A549 (cell line): Measurements from ENCODE around the gene LILRB4. TPM values are rescaled to one million over a fixed set of nuclear protein-coding genes. Genes with fewer than 3 reads are reported as not detected.

Experiments used
- ATAC-seq, 2 experiments: fragments of 200-7000 bp in 1 of 2; fragments of >200 bp in 1 of 2; cut with Nextera tagmentation in 1 of 2; cut with Tn5 transposase in 1 of 2; 3 replicates each; pipeline versions ENCODE4 v1.8.0 to v1.9.1; 2018 to 2020; ENCODE audit warnings: mild to moderate bottlenecking in 1 of 2, moderate library complexity in 1 of 2
- CTCF ChIA-PET: fragments of 300-600 bp; sonication (Branson Sonifier 250); formaldehyde crosslinking; extraction: SDS; loops from one replicate; lab custom pipeline; 2021; ENCODE audit warnings: antibody characterized with exemption, inconsistent platforms; lab: Yijun Ruan, JAX
- POLR2A ChIA-PET: fragments of 350-600 bp; formaldehyde crosslinking; extraction: SDS; loops from one replicate; lab custom pipeline; 2021; ENCODE audit warnings: antibody characterized with exemption, inconsistent platforms; lab: Yijun Ruan, JAX
- DNase-seq, 2 experiments: peaks; one replicate each; pipeline versions ENCODE4 v3.0.0 to v3.0.0-alpha.2; 2011 to 2016; ENCODE audit warnings: low read depth in 1 of 2, low spot score in 1 of 2
- FAIRE-seq: peaks from 2 replicates; lab custom pipeline; 2011; peaks lifted over from hg19 to GRCh38; lab: Jason Lieb, UNC
- H3K27ac ChIP-seq, 2 experiments: fragments of >200 bp; sonication (Bioruptor Twin); formaldehyde crosslinking; 3 replicates each; pipeline ENCODE4 v1.5.1; 2016 to 2017
- H3K4me1 ChIP-seq: fragments of >200 bp; sonication (Bioruptor Twin); formaldehyde crosslinking; 3 replicates; pipeline ENCODE4 v1.6.1; 2016
- H3K4me2 ChIP-seq: fragments of >200 bp; sonication (Bioruptor Twin); formaldehyde crosslinking; 3 replicates; pipeline ENCODE4 v1.6.1; 2016
- H3K4me3 ChIP-seq: fragments of >200 bp; sonication (Bioruptor Twin); formaldehyde crosslinking; 3 replicates; pipeline ENCODE4 v1.5.1; 2016
- H3K9me3 ChIP-seq: fragments of >200 bp; sonication (Bioruptor Twin); formaldehyde crosslinking; 3 replicates; pipeline ENCODE4 v1.6.1; 2016
- EP300 ChIP-seq, 2 experiments: fragments of >200 bp; sonication (Bioruptor Twin); formaldehyde crosslinking; IDR thresholded peaks; 2 replicates in 1 of 2; 3 replicates in 1 of 2; pipeline ENCODE4 v1.6.1; 2016 to 2017
- ESRRA ChIP-seq: fragments of 150-350 bp; IDR thresholded peaks from 2 replicates; pipeline ENCODE4 v1.6.1; 2014; ENCODE audit warnings: mild to moderate bottlenecking, low read length, borderline replicate concordance
- FOSL2 ChIP-seq, 2 experiments: fragments of 450-650 bp in 1 of 2; fragments of >200 bp in 1 of 2; sonication (Bioruptor Twin) in 1 of 2; formaldehyde crosslinking; IDR thresholded peaks; 2 replicates each; pipeline versions ENCODE4 v1.5.0 to v1.6.1; 2016 to 2020; ENCODE audit warnings: mild to moderate bottlenecking in 1 of 2, moderate library complexity in 1 of 2
- GATA3 ChIP-seq: IDR thresholded peaks from 2 replicates; pipeline ENCODE4 v1.6.1; 2012; ENCODE audit warnings: borderline replicate concordance
- HOXA7 ChIP-seq: fragments of 250-450 bp; sonication (Bioruptor Pico); IDR thresholded peaks from 2 replicates; pipeline ENCODE4 v1.5.0; 2020; ENCODE audit warnings: mild to moderate bottlenecking, moderate library complexity
- HOXB13 ChIP-seq: fragments of 250-450 bp; sonication (Bioruptor Pico); IDR thresholded peaks from 2 replicates; pipeline ENCODE4 v1.5.0; 2020; ENCODE audit warnings: low read depth, mild to moderate bottlenecking, moderate library complexity
- NFE2L2 ChIP-seq: fragments of 150-350 bp; conservative IDR thresholded peaks from 2 replicates; pipeline ENCODE4 v1.6.1; 2014; ENCODE audit warnings: low read length
- NPAS2 ChIP-seq: fragments of 250-450 bp; sonication (Bioruptor Pico); IDR thresholded peaks from 2 replicates; pipeline ENCODE4 v1.8.0; 2022; ENCODE audit warnings: mild to moderate bottlenecking, moderate library complexity, borderline replicate concordance
- RAD21 ChIP-seq, 2 experiments: fragments of >200 bp in 1 of 2; sonication (Bioruptor Twin) in 1 of 2; formaldehyde crosslinking in 1 of 2; IDR thresholded peaks in 1 of 2; conservative IDR thresholded peaks in 1 of 2; 2 replicates in 1 of 2; 3 replicates in 1 of 2; pipeline ENCODE4 v1.6.1; 2012 to 2018; ENCODE audit warnings: inconsistent platforms in 1 of 2
- RCOR1 ChIP-seq: fragments of 150-350 bp; IDR thresholded peaks from 2 replicates; pipeline ENCODE4 v1.6.1; 2014; ENCODE audit warnings: antibody characterized with exemption, low read length, low read depth
- RFX5 ChIP-seq: fragments of 450-650 bp; IDR thresholded peaks from 2 replicates; pipeline ENCODE4 v1.7.1; 2014; ENCODE audit warnings: antibody characterized with exemption, mild to moderate bottlenecking, moderate library complexity
- RNF2 ChIP-seq: fragments of 200-600 bp; sonication (generic); IDR thresholded peaks from 2 replicates; pipeline ENCODE4 v1.6.1; 2016; ENCODE audit warnings: low read depth, mild to moderate bottlenecking, antibody characterized with exemption, moderate library complexity, borderline replicate concordance
- ZFP36 ChIP-seq: fragments of 450-650 bp; IDR thresholded peaks from 2 replicates; pipeline ENCODE4 v1.6.1; 2014; ENCODE audit warnings: borderline replicate concordance; ENCODE audit not compliant: partially characterized antibody
- ZNF302 ChIP-seq: fragments of 250-450 bp; sonication (Bioruptor Pico); IDR thresholded peaks from 2 replicates; pipeline ENCODE4 v1.9.0; 2021; ENCODE audit warnings: inconsistent platforms, mild to moderate bottlenecking, moderate library complexity
- whole genome bisulfite sequencing: methylation state at CpG from one replicate; pipeline ENCODE4 v1.1.6; 2017; ENCODE audit errors: missing lambda C conversion rate; 5-methylcytosine and 5-hydroxymethylcytosine counted together
- polyA plus RNA-seq, 4 experiments: library from polyadenylated mRNA; depleted of rRNA in 3 of 4; stranded (reverse); fragments of >200 nt; fragmentation: RNase III in 1 of 4; extraction: RNeasy Plus Mini Kit Qiagen cat#74134 plus additional on column Dnase treatment in 1 of 4; gene quantifications; 2 replicates in 3 of 4; 3 replicates in 1 of 4; pipeline ENCODE4 v1.2.3, GENCODE V29; 2011 to 2017
- TF ChIP-seq, protein P1 (sequence below): fragments of 250-450 bp; sonication (Bioruptor Pico); IDR thresholded peaks from 2 replicates; pipeline ENCODE4 v1.5.0; 2020; ENCODE audit warnings: low read depth, mild to moderate bottlenecking, moderate library complexity
- TF ChIP-seq, protein P2 (sequence below): fragments of >200 bp; sonication (Bioruptor Twin); formaldehyde crosslinking; IDR thresholded peaks from 3 replicates; pipeline ENCODE4 v1.5.1; 2016
- TF ChIP-seq, protein P3 (sequence below): fragments of 250-450 bp; sonication (Bioruptor Pico); IDR thresholded peaks from 2 replicates; pipeline ENCODE4 v1.5.0; 2021; ENCODE audit warnings: mild to moderate bottlenecking, moderate library complexity, borderline replicate concordance
- TF ChIP-seq, protein P4 (sequence below): fragments of 200-600 bp; sonication (generic); IDR thresholded peaks from 2 replicates; pipeline ENCODE4 v1.6.1; 2016; ENCODE audit warnings: antibody characterized with exemption, mild to moderate bottlenecking, moderate library complexity
- TF ChIP-seq, protein P5 (sequence below): fragments of 150-350 bp; IDR thresholded peaks from 2 replicates; pipeline ENCODE4 v1.6.1; 2014; ENCODE audit warnings: low read depth, mild to moderate bottlenecking, low read length

LILRB4 gene
- polyA plus RNA-seq, 2 of the 4 experiments (the other 2 are of a cell fraction) = not detected

DNA sequence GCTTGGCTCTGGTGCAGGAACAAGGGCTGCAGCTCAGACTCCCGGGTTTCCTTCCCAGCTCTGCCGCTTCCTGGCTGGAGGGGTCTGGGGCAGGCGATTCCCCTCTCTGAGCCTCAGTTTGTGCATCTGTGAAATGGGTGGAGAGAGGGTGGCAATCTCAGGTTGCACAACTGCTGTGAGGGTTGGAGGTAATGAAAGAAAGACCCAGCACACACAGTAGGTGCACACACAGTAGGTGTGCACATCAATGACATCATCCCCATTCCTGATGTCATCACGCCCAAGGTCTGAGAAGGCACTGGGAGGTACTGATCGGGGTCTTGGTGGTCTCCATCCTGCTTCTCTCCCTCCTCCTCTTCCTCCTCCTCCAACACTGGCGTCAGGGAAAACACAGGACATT, 2.7 kb downstream of the LILRB4 start (continued):
- no peak for TF ChIP-seq FOSL2 (IDR thresholded peaks at IDR 0.05)
- TF ChIP-seq FOSL2 (CRISPR knock-in tag; IDR thresholded peaks at IDR 0.05) = no peak

DNA sequence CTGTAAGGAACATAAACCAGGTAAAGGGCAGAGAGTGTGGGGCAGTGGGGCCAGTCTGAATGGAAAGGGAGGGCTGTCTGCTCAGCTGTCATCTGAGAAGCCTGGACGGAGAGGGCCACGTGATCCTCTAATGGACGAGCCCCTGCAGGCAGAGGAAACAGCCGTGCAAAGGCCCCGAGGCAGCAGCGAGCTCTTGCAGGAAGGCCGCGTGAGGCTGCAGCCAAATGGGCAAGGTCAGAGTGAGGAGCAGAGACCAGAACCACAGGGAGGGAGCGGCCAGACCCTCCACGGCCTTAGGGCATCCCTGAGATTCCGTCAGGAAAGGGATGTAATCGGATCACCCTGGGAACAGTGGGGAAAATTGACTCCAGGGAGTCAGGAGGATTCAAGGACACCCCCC, 4.4 kb downstream of the LILRB4 start:
- 37% methylated on average over 12 of the region's 12 CpGs for whole genome bisulfite sequencing
- CTCF ChIA-PET = interaction anchor here (0.6 to 8.9 kb wide), 3 partner anchors 10 to 1547 kb away, joined by 3 to 67 read pairs (median 7); no protein-coding TSS in a partner anchor
- no peak for FAIRE-seq

More for the DNA sequence above, 4.4 kb downstream of the LILRB4 start:
- Histone ChIP-seq H3K4me3 (no peak overlapping the region), H3K9me3 (no peaks in the 10 kb centered on the region), H3K27ac (no peak overlapping the region), H3K4me1 (no peaks in the 10 kb centered on the region), H3K4me2 (no peak overlapping the region)
- ATAC-seq (no peak), DNase-seq (no peak)
- POLR2A ChIA-PET = no interaction called here
- TF ChIP-seq RNF2 = no peak
- TF ChIP-seq, protein P1, sequence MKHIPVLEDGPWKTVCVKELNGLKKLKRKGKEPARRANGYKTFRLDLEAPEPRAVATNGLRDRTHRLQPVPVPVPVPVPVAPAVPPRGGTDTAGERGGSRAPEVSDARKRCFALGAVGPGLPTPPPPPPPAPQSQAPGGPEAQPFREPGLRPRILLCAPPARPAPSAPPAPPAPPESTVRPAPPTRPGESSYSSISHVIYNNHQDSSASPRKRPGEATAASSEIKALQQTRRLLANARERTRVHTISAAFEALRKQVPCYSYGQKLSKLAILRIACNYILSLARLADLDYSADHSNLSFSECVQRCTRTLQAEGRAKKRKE (CRISPR knock-in tag) = no peak
- TF ChIP-seq NFE2L2 = no peak
- TF ChIP-seq GATA3 = no peak
- TF ChIP-seq, protein P2, sequence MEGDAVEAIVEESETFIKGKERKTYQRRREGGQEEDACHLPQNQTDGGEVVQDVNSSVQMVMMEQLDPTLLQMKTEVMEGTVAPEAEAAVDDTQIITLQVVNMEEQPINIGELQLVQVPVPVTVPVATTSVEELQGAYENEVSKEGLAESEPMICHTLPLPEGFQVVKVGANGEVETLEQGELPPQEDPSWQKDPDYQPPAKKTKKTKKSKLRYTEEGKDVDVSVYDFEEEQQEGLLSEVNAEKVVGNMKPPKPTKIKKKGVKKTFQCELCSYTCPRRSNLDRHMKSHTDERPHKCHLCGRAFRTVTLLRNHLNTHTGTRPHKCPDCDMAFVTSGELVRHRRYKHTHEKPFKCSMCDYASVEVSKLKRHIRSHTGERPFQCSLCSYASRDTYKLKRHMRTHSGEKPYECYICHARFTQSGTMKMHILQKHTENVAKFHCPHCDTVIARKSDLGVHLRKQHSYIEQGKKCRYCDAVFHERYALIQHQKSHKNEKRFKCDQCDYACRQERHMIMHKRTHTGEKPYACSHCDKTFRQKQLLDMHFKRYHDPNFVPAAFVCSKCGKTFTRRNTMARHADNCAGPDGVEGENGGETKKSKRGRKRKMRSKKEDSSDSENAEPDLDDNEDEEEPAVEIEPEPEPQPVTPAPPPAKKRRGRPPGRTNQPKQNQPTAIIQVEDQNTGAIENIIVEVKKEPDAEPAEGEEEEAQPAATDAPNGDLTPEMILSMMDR = no peak
- TF ChIP-seq ESRRA = no peak
- no peak for TF ChIP-seq HOXB13 (CRISPR knock-in tag)
- TF ChIP-seq, protein P3, sequence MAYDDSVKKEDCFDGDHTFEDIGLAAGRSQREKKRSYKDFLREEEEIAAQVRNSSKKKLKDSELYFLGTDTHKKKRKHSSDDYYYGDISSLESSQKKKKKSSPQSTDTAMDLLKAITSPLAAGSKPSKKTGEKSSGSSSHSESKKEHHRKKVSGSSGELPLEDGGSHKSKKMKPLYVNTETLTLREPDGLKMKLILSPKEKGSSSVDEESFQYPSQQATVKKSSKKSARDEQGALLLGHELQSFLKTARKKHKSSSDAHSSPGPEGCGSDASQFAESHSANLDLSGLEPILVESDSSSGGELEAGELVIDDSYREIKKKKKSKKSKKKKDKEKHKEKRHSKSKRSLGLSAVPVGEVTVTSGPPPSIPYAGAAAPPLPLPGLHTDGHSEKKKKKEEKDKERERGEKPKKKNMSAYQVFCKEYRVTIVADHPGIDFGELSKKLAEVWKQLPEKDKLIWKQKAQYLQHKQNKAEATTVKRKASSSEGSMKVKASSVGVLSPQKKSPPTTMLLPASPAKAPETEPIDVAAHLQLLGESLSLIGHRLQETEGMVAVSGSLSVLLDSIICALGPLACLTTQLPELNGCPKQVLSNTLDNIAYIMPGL (CRISPR knock-in tag) = no peak
- no peak for TF ChIP-seq HOXA7 (CRISPR knock-in tag)
- no peak for TF ChIP-seq RFX5
- no peak for TF ChIP-seq ZNF302
- TF ChIP-seq, protein P4, sequence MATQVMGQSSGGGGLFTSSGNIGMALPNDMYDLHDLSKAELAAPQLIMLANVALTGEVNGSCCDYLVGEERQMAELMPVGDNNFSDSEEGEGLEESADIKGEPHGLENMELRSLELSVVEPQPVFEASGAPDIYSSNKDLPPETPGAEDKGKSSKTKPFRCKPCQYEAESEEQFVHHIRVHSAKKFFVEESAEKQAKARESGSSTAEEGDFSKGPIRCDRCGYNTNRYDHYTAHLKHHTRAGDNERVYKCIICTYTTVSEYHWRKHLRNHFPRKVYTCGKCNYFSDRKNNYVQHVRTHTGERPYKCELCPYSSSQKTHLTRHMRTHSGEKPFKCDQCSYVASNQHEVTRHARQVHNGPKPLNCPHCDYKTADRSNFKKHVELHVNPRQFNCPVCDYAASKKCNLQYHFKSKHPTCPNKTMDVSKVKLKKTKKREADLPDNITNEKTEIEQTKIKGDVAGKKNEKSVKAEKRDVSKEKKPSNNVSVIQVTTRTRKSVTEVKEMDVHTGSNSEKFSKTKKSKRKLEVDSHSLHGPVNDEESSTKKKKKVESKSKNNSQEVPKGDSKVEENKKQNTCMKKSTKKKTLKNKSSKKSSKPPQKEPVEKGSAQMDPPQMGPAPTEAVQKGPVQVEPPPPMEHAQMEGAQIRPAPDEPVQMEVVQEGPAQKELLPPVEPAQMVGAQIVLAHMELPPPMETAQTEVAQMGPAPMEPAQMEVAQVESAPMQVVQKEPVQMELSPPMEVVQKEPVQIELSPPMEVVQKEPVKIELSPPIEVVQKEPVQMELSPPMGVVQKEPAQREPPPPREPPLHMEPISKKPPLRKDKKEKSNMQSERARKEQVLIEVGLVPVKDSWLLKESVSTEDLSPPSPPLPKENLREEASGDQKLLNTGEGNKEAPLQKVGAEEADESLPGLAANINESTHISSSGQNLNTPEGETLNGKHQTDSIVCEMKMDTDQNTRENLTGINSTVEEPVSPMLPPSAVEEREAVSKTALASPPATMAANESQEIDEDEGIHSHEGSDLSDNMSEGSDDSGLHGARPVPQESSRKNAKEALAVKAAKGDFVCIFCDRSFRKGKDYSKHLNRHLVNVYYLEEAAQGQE = no peak
- TF ChIP-seq ZFP36 = no peak
- no peak for TF ChIP-seq NPAS2 (CRISPR knock-in tag)
- TF ChIP-seq RAD21 (conservative IDR thresholded peaks at IDR 0.05 in 1 of 2, IDR thresholded peaks at IDR 0.05 in 1 of 2) = no peak
- TF ChIP-seq, protein P5, sequence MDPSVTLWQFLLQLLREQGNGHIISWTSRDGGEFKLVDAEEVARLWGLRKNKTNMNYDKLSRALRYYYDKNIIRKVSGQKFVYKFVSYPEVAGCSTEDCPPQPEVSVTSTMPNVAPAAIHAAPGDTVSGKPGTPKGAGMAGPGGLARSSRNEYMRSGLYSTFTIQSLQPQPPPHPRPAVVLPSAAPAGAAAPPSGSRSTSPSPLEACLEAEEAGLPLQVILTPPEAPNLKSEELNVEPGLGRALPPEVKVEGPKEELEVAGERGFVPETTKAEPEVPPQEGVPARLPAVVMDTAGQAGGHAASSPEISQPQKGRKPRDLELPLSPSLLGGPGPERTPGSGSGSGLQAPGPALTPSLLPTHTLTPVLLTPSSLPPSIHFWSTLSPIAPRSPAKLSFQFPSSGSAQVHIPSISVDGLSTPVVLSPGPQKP = no peak
- TF ChIP-seq EP300 (IDR thresholded peaks at IDR 0.05) = no peak
- TF ChIP-seq RCOR1 = no peak
